Tibial nerve (tissue), 4 donors: ENCODE results near the gene PNLDC1.
"Not testable (repeated sequence)": the region's sequence is repeated elsewhere in the genome, so short reads cannot be mapped to it uniquely, and the experiment has no call there.

Source experiments
- EP300 ChIP-seq, 2 donors: sonication (generic); formaldehyde crosslinking; IDR thresholded peaks; one replicate each; pipeline ENCODE4 v1.6.1; 2017; ENCODE audit warnings: antibody characterized with exemption in 2 of 2, mild to moderate bottlenecking in 1 of 2
- TF ChIP-seq, protein P1 (sequence below), 5 experiments: fragments of 200-600 bp in 3 of 5; fragments of 450-650 bp in 2 of 5; sonication (generic) in 3 of 5; IDR thresholded peaks; one replicate each; pipeline ENCODE4 v1.5.1; 2016 to 2019; ENCODE audit warnings: antibody characterized with exemption in 5 of 5, mild to moderate bottlenecking in 3 of 5, moderate library complexity in 2 of 5

DNA sequence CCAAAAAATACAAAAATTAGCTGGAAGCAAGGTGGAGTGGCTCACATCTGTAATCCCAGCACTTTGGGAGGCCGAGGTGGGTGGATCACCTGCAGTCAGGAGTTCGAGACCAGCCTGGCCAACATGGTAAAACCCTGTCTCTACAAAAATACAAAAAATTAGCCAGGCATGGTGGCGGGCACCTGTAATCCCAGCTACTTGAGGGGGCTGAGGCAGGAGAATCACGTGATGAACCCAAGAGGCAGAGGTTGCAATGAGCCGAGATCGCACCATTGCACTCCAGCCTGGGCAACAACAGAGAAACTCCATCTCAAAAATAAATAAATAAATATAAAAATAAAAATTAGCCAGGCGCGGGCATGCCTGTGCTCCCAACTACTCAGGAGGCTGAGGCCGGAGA is 24.6 kb downstream of the PNLDC1 start:
- TF ChIP-seq, protein P1, sequence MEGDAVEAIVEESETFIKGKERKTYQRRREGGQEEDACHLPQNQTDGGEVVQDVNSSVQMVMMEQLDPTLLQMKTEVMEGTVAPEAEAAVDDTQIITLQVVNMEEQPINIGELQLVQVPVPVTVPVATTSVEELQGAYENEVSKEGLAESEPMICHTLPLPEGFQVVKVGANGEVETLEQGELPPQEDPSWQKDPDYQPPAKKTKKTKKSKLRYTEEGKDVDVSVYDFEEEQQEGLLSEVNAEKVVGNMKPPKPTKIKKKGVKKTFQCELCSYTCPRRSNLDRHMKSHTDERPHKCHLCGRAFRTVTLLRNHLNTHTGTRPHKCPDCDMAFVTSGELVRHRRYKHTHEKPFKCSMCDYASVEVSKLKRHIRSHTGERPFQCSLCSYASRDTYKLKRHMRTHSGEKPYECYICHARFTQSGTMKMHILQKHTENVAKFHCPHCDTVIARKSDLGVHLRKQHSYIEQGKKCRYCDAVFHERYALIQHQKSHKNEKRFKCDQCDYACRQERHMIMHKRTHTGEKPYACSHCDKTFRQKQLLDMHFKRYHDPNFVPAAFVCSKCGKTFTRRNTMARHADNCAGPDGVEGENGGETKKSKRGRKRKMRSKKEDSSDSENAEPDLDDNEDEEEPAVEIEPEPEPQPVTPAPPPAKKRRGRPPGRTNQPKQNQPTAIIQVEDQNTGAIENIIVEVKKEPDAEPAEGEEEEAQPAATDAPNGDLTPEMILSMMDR (IDR thresholded peaks at IDR 0.05), result not testable (repeated sequence)
- not testable (repeated sequence) for TF ChIP-seq EP300 (IDR thresholded peaks at IDR 0.05)
